ENCODE results near the gene MRPL52. TPM values are rescaled to one million over a fixed set of nuclear protein-coding genes. Genes with fewer than 3 reads are reported as not detected.

MRPL52 gene
- total and polyA plus RNA-seq, 9 donors = 29.0 to 78.3 (median 53.7) TPM

GRCh38 chr14:22882064-22882463 is 52.4 kb downstream of the MRPL52 start:
- no peaks in the 10 kb centered on the region for H3K9me3 ChIP-seq
- no peak overlapping the region for H3K27ac ChIP-seq
- H3K27me3 ChIP-seq = no peaks in the 10 kb centered on the region
- no peak for TF ChIP-seq CTCF (IDR thresholded peaks at IDR 0.05)
- TF ChIP-seq POLR2A (IDR thresholded peaks at IDR 0.05) = no peak
- no peak for TF ChIP-seq EP300 (IDR thresholded peaks at IDR 0.05)
- no peak for DNase-seq
- H3K4me3 ChIP-seq = no peak overlapping the region
- WGBS, 3 donors = 25 to 31% (median 26%) methylated on average over 7 of the region's 7 CpGs
- H3K4me1 ChIP-seq (ENCODE audit: insufficient read depth) = peaks cover 2% of the 10 kb centered on the region
- no peaks in the 10 kb centered on the region for H3K36me3 ChIP-seq
- intact Hi-C loops (cut with DNase I) = no loop called here

DNA sequence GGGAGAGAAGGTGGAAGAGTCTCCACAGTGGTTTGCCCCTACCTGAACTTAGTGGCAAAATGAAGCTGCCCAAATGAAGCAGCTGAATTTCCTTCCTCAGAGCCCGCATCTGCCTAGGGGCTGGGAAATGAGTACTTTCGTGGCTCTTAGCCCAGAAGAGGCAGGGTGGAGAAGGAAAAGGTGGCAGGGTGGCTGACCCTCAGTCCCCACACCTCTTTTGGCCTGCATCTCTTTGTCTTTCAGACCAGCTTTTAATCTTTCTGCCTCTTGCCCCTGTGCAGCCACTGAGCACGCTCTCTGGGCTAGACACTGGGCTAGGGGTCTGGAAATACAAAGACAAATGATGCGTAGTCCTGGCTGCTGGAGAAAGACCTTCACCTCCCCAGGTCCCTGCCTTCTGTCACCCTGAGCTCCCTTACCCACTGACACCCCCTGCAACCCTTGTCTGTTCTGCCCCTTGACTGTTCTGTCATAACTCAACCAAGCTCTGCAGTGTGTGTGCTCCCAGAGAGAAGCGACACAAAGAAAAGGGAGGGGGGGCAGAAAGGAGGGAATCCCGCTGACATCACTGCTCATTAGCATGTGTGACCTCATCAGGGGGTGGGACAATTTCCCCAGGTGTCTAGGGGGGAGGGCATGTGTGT is 53.0 kb downstream of the MRPL52 start:
- Histone ChIP-seq H3K36me3 (no peaks in the 10 kb centered on the region), H3K27ac (no peak overlapping the region), H3K4me3 (no peak overlapping the region), H3K9me3 (no peaks in the 10 kb centered on the region), H3K4me1 (ENCODE audit: insufficient read depth) (peaks cover 3% of the 10 kb centered on the region), H3K27me3 (no peaks in the 10 kb centered on the region)
- no peak for TF ChIP-seq CTCF (IDR thresholded peaks at IDR 0.05)
- no peak for TF ChIP-seq POLR2A (IDR thresholded peaks at IDR 0.05)
- TF ChIP-seq EP300 (IDR thresholded peaks at IDR 0.05) = no peak
- intact Hi-C loops (cut with DNase I) = no loop called here
- DNase-seq = peak in 3 of 5 donors; percentile 32 to 56 (median 47)
- 10 to 17% (median 12%) methylated on average over 6 of the region's 6 CpGs for WGBS, 3 donors

- Histone ChIP-seq H3K27ac (no peak within 1 kb of the TSS), H3K4me3 (no peak within 1 kb of the TSS)
Measured at GRCh38 chr14:22883173-22883976, 53.7 kb downstream of the MRPL52 start, which contains the start of gene REM2. Gene REM2 (plus strand): TSS chr14:22883222. CDS start chr14:22883288, 66 bp downstream.

More at GRCh38 chr14:22883173-22883976, 53.7 kb downstream of the MRPL52 start, which contains the start of gene REM2:
- DNase-seq = peak in 1 of 5 donors; percentile 36
- H3K4me1 ChIP-seq (ENCODE audit: insufficient read depth) = peaks cover 8% of the 10 kb centered on the region
- H3K9me3 ChIP-seq = no peaks in the 10 kb centered on the region
- WGBS, 3 donors = 15 to 27% (median 17%) methylated on average over 14 to 15 of the region's 15 CpGs
- TF ChIP-seq POLR2A (IDR thresholded peaks at IDR 0.05) = no peak
- no peak for TF ChIP-seq CTCF (IDR thresholded peaks at IDR 0.05)
- TF ChIP-seq EP300 (IDR thresholded peaks at IDR 0.05) = no peak
- intact Hi-C loops (cut with DNase I) = no loop called here
- H3K36me3 ChIP-seq = no peaks in the 10 kb centered on the region
- H3K27me3 ChIP-seq = no peaks in the 10 kb centered on the region

All from ovary (tissue), 9 donors.